Fibroblast of skin of right biceps (primary cell): ENCODE measurements around the gene CTSC.
"Not testable (repeated sequence)": the region's sequence is repeated elsewhere in the genome, so short reads cannot be mapped to it uniquely, and the experiment has no call there.

Source experiments
- DNase-seq: peaks from one replicate; pipeline ENCODE4 v3.0.0-alpha.2; 2013

CTSC gene

DNA sequence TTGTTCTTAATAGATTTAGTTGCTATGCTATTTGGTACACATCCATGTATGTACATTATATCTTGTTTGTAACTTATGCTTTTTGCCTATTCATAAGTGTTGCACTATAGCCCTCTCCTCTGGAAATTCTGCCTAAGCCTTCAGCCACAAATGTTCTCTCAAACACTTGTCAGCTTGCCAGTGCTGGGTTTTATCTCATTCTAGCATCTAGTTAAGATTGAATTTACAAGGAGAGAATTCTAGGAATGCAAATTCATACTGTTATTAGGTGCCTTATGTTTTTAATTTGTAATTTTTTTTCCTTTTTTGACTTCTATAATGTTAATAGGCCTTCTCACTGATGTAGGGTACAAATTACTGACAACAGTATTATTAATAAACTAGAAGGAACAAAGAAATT, 14.6 kb upstream of the CTSC start:
- peak; percentile 80 for DNase-seq

DNA sequence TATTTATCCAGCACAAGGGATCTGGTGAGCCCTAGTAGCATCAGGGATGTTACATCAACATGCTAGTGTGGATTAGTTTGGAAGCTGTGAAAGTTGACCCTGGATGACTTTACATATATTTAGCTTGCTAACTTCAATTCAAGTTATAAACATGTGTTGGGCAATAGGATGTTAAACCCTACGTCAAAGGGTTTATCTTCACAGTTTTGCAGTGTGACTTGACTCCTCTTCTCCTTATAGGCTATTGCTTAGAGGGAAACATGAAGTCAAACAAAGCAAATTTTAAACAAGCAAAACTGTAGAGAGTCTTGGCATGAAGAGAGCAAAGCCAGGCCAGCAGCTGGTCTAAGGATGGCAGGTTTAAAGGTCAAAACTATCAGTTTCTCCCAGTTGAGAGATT, 11.3 kb upstream of the CTSC start:
- DNase-seq = no peak

DNA sequence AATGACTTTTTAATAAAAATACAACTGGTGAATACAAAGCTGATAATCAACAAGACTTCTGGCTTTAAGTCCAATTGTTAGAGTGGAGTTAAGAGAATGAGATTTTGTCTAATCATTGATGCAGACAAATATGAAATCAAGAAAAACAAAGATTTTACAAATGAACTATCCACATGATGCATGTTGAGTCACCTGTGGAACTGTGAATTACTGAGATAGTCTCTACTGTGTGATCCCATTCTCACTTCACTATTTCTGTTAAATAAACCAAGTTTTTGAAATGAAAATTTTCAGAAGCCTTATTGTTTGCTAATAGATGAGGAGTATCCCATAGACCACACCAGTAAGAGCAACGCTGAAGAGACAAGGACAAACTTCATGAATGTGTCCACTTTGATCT, 8.4 kb upstream of the CTSC start:
- DNase-seq = no peak

DNA sequence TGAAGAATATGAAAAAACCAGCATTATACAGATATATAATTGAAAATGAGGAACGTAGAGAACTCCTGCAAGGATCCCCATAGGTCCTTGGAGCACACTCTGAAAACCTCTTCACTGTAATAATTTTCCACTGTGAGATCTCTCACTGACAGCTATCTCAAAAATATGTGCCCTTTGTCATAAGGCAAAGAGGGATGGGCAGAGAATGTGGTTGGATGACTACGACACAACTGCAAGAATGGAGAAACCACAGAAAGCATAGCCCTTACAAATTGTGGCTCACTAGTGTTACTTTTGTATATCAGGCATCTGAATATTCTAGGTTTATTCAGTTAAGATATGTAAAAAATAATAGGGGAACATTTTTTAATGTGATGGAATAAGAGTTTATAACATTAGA, 7.9 kb upstream of the CTSC start:
- DNase-seq = peak; percentile 70

DNA sequence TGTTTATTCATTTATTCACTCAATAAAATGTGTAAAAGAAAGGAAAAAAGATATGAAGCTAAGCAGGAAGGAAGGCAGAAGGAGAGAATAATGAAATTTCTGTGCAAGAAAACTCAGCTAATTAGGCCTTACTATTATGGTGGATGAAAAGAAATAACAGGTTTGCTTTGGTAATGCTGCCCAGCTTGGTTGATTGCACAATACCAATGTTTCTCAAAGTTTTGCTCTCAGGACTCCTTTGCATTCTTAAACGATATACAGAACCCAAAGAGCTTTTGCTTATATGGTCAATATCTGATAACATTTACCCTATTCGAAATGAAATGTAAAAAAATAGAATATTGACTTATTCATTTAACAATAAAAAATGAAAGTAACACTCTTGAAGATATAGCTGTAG, 7.3 kb upstream of the CTSC start:
- no peak for DNase-seq

GRCh38 chr11:88341522-88342251, 4.2 kb upstream of the CTSC start:
- no peak for DNase-seq

GRCh38 chr11:88340366-88340935, 2.9 kb upstream of the CTSC start:
- peak; percentile 72 for DNase-seq

DNA sequence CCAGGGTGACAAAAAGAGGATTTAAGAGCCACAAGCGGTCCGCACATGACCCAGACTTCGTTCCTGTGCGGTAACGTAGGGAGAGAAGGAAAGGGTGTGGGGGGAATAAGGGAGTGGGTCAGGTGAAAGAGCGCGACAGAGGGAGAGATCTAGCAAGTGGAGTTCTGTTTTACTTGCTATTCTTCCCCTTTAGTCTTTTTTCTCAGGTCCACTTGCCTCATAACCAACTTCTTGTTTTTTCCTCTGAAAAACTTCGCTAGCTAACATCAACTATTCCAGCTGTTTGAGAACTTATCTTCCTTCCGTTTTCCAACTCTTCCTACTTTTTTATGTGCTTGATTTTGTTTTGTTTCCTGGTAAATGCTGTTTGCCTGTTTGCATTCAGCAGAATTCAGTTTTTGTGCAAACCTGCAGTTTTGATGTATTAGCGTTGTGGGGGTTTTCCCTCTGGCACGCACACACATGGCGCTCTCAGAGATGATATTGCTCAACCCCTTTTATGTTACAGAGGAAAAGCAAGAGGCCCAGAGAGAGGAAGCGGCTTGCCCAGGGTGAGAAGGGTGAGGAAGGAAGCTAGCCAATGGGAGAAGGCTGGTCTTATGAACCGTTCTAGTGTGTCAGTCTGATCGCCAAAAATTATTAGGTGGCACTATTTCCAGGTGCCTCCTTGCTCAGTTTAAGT, 592 bp upstream of the CTSC start:
- DNase-seq = peak; percentile 66

DNA sequence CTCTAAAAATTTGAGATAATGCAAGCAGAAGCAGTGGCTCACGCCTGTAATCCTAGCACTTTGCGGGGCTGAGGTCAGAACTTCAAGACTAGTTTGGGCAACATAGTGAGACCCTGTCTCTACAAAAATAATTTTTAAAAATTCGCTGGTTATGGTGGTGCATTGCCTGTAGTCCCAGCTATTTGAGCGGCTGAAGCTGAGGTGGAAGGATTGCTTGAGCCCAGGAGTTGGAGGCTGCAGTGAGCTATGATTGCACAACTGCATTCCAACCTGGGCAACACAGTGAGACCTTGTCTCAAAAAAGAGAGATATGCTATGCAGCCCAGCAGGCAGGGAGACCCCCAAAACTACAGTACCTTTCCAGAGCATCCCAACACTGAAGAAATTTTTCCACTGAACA, 2.3 kb downstream of the CTSC start:
- DNase-seq = no peak

- no peak for DNase-seq
Measured at GRCh38 chr11:88333862-88334261, 3.7 kb downstream of the CTSC start.

DNA sequence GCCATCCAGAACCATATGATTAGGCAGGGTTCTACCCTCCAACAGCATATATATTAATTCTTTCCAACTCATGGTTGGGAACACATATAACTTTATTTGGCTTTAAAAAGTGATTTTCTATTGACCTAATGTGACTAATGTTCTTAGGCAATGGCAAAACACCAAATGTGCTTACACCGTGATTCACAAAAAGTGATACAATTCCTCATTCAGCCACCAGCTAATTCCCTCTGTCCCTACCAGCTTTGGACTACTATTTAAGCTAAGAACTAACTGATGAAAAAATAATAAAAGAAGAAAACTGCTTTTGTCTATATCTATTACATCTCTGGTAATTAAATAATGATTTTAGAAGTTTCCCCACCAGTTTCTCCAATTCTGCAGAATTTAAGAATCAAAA, 4.7 kb downstream of the CTSC start:
- DNase-seq = no peak

- no peak for DNase-seq
Measured at GRCh38 chr11:88330826-88331428, 6.6 kb downstream of the CTSC start.

DNA sequence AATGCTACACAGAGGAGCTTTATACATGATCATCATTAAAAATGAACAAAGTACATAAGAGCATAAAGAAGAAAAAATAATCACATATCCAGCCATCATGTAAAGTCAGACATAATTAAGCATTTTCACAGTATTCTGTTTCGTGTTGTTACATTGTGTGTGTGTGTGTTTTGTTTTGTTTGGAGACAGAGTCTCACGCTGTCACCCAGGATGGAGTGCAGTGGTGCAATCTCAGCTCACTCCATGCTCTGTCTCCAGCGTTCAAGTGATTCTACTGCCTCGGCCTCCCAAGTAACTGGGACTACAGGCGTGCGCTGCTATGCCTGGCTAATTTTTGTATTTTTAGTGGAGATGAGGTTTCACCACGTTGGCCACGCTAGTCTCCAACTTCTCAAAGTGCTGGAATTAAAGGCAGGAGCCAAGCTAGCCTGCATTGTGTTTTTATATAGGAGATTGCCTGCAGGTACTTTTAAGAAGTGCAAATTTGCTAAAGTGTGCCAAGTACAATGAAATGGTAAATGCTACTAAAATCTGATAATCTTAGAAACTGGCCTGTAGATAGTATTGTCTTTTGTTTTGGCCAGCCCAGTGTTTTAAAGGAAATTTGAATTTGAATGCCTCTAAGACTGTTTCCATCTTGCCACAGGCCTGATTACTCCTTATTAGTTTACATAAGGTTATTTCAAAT, 7.8 kb downstream of the CTSC start:
- DNase-seq = no peak

GRCh38 chr11:88327462-88328143, 9.9 kb downstream of the CTSC start:
- no peak for DNase-seq

- no peak for DNase-seq
Measured at GRCh38 chr11:88327061-88327460, 10.5 kb downstream of the CTSC start.

DNA sequence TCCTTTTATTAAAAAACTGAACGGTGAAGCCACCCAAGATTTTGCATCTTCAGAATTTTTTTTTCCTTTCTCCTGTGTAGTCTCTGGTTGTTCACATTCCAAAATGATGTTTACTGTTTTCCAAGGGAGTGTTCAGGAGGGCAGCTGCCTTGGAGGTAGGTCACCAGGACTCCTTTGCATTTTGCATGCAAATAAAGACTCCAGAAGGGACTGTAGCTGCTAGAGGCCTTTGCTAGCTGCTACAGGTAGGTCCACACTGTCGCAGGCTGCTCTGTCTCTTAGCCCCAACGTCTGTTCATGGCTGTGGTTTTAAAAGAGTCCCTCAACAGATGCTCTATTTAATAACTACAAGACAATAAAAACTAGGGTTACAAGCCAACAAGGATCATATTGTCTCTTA, 11.4 kb downstream of the CTSC start:
- DNase-seq = no peak

DNA sequence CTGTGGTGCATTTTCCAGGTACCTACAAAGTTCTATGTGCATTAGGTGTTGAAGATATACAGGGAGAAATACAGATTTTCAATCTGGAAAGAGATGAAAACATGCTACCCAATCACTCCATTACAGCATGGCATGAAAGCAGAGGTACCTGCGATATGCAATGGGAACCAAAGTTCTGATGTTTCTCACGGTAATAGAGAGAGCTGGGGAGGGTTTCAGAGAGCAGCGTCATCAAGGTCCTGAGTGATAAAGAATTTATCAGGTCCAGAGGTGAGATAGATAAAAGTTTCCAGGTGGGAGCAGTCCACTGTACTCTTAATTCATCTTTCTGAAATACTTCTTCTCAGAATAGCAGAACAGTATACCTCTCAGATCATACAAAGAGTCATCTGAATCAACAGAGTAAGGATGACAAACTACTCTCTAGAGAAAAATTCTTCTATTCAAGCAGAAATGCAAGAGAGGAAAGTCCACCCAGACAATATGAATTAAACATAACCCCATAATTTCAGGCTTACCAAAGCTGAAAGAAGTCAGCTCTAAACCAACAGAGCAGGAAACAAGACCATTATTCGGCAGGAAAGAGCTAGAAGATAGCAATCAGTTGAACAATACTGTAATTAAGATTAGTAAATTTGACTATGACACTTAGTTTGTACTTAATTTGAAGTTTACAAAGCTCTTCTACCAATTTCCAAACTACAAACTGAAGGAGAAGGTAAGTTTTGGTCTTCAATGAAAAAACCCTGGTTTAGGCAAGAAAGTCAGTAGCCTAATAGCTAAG, 12.8 kb downstream of the CTSC start:
- no peak for DNase-seq

DNA sequence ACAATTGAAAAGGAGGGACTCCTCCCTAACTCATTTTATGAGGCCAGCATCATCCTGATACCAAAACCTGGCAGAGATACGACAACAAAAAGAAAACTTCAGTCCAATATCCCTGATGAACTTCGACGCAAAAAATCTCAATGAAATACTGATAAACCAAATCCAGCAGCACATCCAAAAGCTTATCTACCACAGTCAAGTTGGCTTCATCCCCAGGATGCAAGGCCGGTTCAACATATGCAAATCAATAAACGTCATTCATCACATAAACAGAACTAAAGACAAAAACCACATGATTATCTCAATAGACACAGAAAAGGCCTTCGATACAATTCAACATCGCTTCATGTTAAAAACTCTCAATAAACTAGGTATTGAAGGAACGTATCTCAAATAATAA, 14.7 kb downstream of the CTSC start:
- DNase-seq = not testable (repeated sequence)

- not testable (repeated sequence) for DNase-seq
Measured at GRCh38 chr11:88321412-88321811, 16.1 kb downstream of the CTSC start.

GRCh38 chr11:88320149-88320559, 17.4 kb downstream of the CTSC start:
- peak; percentile 89 for DNase-seq

DNA sequence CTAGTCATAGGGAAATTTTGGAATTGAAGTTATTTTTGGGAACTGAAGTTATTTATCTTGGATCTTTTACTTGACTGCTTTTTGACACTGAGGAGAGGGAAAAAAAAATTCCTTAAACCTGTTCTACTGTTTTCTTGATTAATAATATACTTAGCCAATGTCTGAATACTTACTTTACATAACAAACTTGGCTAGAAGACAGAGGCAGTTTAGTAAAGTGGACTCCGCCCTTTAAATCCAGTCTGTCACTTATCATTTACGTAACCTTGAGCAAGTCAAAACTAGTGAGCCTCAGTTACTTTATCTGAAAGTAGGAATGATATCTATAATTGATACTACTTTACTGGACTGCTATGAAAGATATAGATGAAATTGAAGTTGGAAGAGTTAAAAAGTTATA, 19.5 kb downstream of the CTSC start:
- no peak for DNase-seq

- no peak for DNase-seq
Measured at GRCh38 chr11:88317536-88317935, 20.0 kb downstream of the CTSC start.
